Pancreas (tissue), 10 donors: ENCODE data around the gene MYO10. TPM values are rescaled to one million over a fixed set of nuclear protein-coding genes. Genes with fewer than 3 reads are reported as not detected.

Experiments
- ATAC-seq, 4 donors: fragments of 200-7000 bp; cut with Tn5 transposase; one replicate each; pipeline versions ENCODE4 v1.8.0 to v1.9.1; 2020; ENCODE audit warnings: mild to moderate bottlenecking in 4 of 4, moderate library complexity in 4 of 4
- DNase-seq, 6 donors: peaks; one replicate each; pipeline ENCODE4 v3.0.0-alpha.2; 2020
- FAIRE-seq: peaks from 2 replicates; lab custom pipeline; 2012; peaks lifted over from hg19 to GRCh38; lab: Jason Lieb, UNC
- H3K27ac ChIP-seq, 4 donors: fragments of 200-600 bp; sonication (generic); 1 replicate in 3 of 4; 2 replicates in 1 of 4; pipeline versions ENCODE4 v1.5.0 to v1.8.0; 2020
- H3K27me3 ChIP-seq, 4 donors: fragments of 200-600 bp; one replicate each; pipeline ENCODE4 v1.8.0; 2021
- H3K36me3 ChIP-seq, 3 donors: fragments of 200-600 bp; sonication (generic) in 1 of 3; one replicate each; pipeline versions ENCODE4 v1.5.0 to v1.8.0; 2020 to 2021
- H3K4me1 ChIP-seq, 3 donors: fragments of 200-600 bp; one replicate each; pipeline ENCODE4 v1.8.0; 2021
- H3K4me3 ChIP-seq, 4 donors: fragments of 200-600 bp; sonication (generic) in 2 of 4; one replicate each; pipeline versions ENCODE4 v1.5.0 to v1.8.0; 2020 to 2021
- H3K9me3 ChIP-seq, 4 donors: fragments of 200-600 bp; one replicate each; pipeline ENCODE4 v1.8.0; 2021
- CTCF ChIP-seq, 4 donors: fragments of 200-600 bp; sonication (generic) in 3 of 4; IDR thresholded peaks; one replicate each; pipeline versions ENCODE4 v1.5.0 to v1.8.0; 2021; ENCODE audit warnings: antibody characterized with exemption in 4 of 4
- WGBS, 2 donors: extraction: QIAGEN DNeasy Blood & Tissue Kit; methylation state at CpG; one replicate each; pipeline ENCODE4 v1.1.7; 2013; 5-methylcytosine and 5-hydroxymethylcytosine counted together
- intact Hi-C, 3 donors: fragments of 100-400 bp; cut with DNase I; formaldehyde crosslinking; loops; one replicate each; pipeline versions ENCODE4 v1.11.1 to v1.14.2; 2022
- polyA plus RNA-seq, 2 donors: library from polyadenylated mRNA; stranded (reverse); fragments of 200-250 nt; gene quantifications; one replicate each; pipeline ENCODE4 v1.2.3, GENCODE V29; 2013
- total RNA-seq, 6 donors: library from RNA; stranded (reverse); fragmentation: NEBNext Ultra II Directional in 4 of 6; extraction: Animal tissue kit (Norgen Biotek cat#: 25700) in 4 of 6; gene quantifications; one replicate each; pipeline versions ENCODE4 v1.2.1 to v1.2.4, GENCODE V29; 2021 to 2023
- donor health status: healthy with polysubstance abuse.
- donor health status: DM: no; HTN: no; CAD: no; lungs with moderate emphysema.
- donor health status: DM: no; HTN: no; CAD: no.
- donor health status: control.
- donor health status: control.
- donor health status: Bipolar disorder and iron deficiency.
- donor health status: DM: yes; HTN: yes; CAD: no.
- donor health status: DM: no; HTN: no; CAD: no.
- donor health status: DM: no; HTN: no; CAD: no.
- donor health status: DM: yes; HTN: yes; CAD: no.

Gene MYO10
- total and polyA plus RNA-seq, 8 donors: 11.5 to 47.3 (median 34.8) TPM

DNA sequence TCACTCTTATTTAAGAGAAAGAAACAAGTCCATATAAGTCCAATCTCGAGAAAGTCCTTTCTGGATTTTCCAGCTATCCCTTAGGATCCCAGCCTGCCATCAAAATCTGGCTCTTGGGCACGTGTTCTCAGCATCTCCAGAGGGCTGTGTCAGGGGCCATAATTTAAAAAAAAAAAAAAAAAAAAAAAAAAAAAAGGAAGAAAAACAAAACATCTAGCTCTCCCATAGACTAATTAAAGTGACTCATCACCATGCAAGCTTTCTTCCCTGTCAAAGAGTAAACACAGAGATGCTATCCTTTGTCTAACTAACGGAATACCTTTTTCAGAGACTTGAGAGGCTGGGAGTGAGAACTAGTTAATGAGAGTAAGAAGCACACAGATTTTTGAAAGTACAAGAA lies 44.9 kb upstream of the MYO10 start:
- no peaks in the 10 kb centered on the region for H3K36me3 ChIP-seq
- no peak overlapping the region for H3K27ac ChIP-seq
- 57 to 73% methylated on average over 3 of the region's 3 CpGs for WGBS, 2 donors
- H3K27me3 ChIP-seq: no peaks in the 10 kb centered on the region
- DNase-seq (no peak), ATAC-seq (no peak), FAIRE-seq (no peak)
- no peak overlapping the region for H3K4me3 ChIP-seq
- intact Hi-C loops: no loop called here
- H3K4me1 ChIP-seq: no peaks in the 10 kb centered on the region
- H3K9me3 ChIP-seq: no peaks in the 10 kb centered on the region
- no peak for TF ChIP-seq CTCF (IDR thresholded peaks at IDR 0.05)

- no peaks in the 10 kb centered on the region for H3K36me3 ChIP-seq
- no peak overlapping the region for H3K27ac ChIP-seq
- TF ChIP-seq CTCF (IDR thresholded peaks at IDR 0.05): no peak
- H3K9me3 ChIP-seq: no peaks in the 10 kb centered on the region
- intact Hi-C loops: no loop called here
- FAIRE-seq (no peak), DNase-seq (no peak), ATAC-seq (no peak)
- no peaks in the 10 kb centered on the region for H3K27me3 ChIP-seq
- H3K4me1 ChIP-seq: no peaks in the 10 kb centered on the region
- no peak overlapping the region for H3K4me3 ChIP-seq
Measured at GRCh38 chr5:16978296-16978695, 42.2 kb upstream of the MYO10 start.

DNA sequence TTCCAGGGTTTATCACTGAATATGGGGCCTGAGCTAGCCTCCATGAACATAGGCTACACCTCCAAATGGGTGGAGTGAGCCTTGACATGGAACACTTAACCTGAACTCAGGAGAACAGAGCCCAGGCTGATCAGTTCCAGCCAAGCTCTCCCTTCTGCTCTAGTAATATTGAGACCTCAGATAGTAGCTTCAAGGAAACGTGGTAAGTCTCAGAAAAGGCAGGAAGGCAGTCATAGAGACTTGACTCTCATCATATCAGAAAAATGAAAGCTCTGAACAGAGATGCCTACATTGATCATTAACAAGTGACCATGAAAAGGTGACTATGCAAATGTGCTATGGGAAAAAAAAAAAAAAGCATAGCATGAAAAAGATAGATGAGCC lies 40.5 kb upstream of the MYO10 start:
- intact Hi-C loops: no loop called here
- H3K9me3 ChIP-seq: no peaks in the 10 kb centered on the region
- no peaks in the 10 kb centered on the region for H3K27me3 ChIP-seq
- H3K4me1 ChIP-seq: no peaks in the 10 kb centered on the region
- H3K27ac ChIP-seq: no peak overlapping the region
- FAIRE-seq: no peak
- H3K4me3 ChIP-seq: no peak overlapping the region
- no peak for TF ChIP-seq CTCF (IDR thresholded peaks at IDR 0.05)
- WGBS, 2 donors: 66 to 82% methylated on average over 1 of the region's 1 CpG
- no peak for ATAC-seq
- DNase-seq: no peak
- H3K36me3 ChIP-seq: no peaks in the 10 kb centered on the region

DNA sequence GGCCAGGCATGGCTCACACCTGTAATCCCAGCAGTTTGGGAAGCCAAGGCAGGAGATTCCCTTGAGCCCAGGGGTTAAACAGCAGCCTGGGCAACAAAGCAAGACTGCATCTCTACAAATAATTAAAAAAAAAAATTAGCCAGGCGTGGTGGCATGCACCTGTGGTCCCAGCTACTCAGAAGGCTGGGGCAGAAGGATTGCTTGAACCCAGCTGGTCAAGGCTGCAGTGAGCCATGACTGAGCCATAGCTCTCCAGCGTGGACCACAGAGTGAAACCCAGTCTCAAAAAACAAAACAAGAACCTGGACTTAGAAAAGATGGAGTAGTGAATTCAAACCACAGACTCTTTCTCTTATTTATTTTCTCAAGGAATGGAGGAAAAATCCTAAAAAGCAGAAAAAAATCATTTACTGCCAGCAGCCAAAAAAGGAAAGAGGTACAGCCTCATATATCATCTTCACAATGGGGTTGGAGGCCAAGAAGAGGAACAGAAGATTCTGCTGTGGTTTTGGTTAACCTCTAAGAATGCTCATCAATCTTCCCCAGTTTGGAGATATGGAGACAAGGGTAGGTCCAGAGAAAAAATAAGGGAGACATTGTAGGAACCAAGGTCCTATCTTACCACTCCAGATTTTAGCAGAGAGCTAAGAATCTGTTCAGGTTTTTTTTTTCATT lies 40.0 kb upstream of the MYO10 start:
- no peak for DNase-seq
- WGBS, 2 donors: 87 to 89% methylated on average over 2 of the region's 2 CpGs
- no peaks in the 10 kb centered on the region for H3K27me3 ChIP-seq
- intact Hi-C loops: no loop called here
- no peak for FAIRE-seq
- no peaks in the 10 kb centered on the region for H3K4me1 ChIP-seq
- H3K36me3 ChIP-seq: no peaks in the 10 kb centered on the region
- no peak overlapping the region for H3K4me3 ChIP-seq
- no peaks in the 10 kb centered on the region for H3K9me3 ChIP-seq
- ATAC-seq: no peak
- H3K27ac ChIP-seq: no peak overlapping the region
- no peak for TF ChIP-seq CTCF (IDR thresholded peaks at IDR 0.05)

- intact Hi-C loops: no loop called here
- no peak for TF ChIP-seq CTCF (IDR thresholded peaks at IDR 0.05)
- Histone ChIP-seq H3K9me3 (no peaks in the 10 kb centered on the region), H3K27me3 (no peaks in the 10 kb centered on the region), H3K4me1 (no peaks in the 10 kb centered on the region), H3K4me3 (no peak overlapping the region), H3K36me3 (no peaks in the 10 kb centered on the region), H3K27ac (no peak overlapping the region)
- ATAC-seq (no peak), FAIRE-seq (no peak), DNase-seq (no peak)
- WGBS, 2 donors: 67 to 76% methylated on average over 2 of the region's 2 CpGs
Measured at GRCh38 chr5:16974981-16975380, 38.9 kb upstream of the MYO10 start.
